Spleen (tissue), 7 donors: ENCODE results near the gene PI4K2B.

Experiments
- CTCF ChIP-seq, 11 experiments: fragments of 200-600 bp in 7 of 11; fragments of 450-650 bp in 4 of 11; sonication (generic) in 4 of 11; IDR thresholded peaks in 8 of 11; conservative IDR thresholded peaks in 3 of 11; 1 replicate in 7 of 11; 2 replicates in 4 of 11; pipeline versions ENCODE4 v1.4.0 to v1.8.0; 2016 to 2021; ENCODE audit warnings: antibody characterized with exemption in 11 of 11, inconsistent platforms in 4 of 11, mild to moderate bottlenecking in 1 of 11
- POLR2A ChIP-seq, 3 donors: fragments of 450-650 bp; IDR thresholded peaks; one replicate each; pipeline ENCODE4 v1.5.1; 2017; ENCODE audit warnings: antibody characterized with exemption in 3 of 3, mild to moderate bottlenecking in 1 of 3
- donor health status: DM: no; HTN: no; CAD: no; lungs with moderate emphysema.
- donor health status: DM: no; HTN: no; CAD: no.
- donor health status: DM: no; HTN: no; CAD: no.

GRCh38 chr4:25308761-25309160, 74.9 kb downstream of the PI4K2B start:
- TF ChIP-seq CTCF (IDR thresholded peaks at IDR 0.05 in 8 of 11, conservative IDR thresholded peaks at IDR 0.05 in 3 of 11) = no peak
- TF ChIP-seq POLR2A (IDR thresholded peaks at IDR 0.05) = no peak
